A673 (cell line): ENCODE data around the gene MEIKIN. TPM values are rescaled to one million over a fixed set of nuclear protein-coding genes. Genes with fewer than 3 reads are reported as not detected.

Source experiments
- BruUV-seq: library from RNA; stranded (reverse); fragments of 400-500 nt; replicated peaks from 2 replicates; lab custom pipeline; 2021; lab: Mats Ljungman, UMichigan
- CTCF ChIA-PET: fragments of 300-600 bp; sonication (Branson Sonifier 250); formaldehyde crosslinking; loops from one replicate; lab custom pipeline; 2022; ENCODE audit warnings: antibody characterized with exemption; lab: Charles Lee
- POLR2A ChIA-PET: fragments of 300-600 bp; sonication (Branson Sonifier 250); formaldehyde crosslinking; loops from one replicate; lab custom pipeline; 2022; ENCODE audit warnings: antibody characterized with exemption; ENCODE audit not compliant: low non-redundant PET; lab: Charles Lee
- DNase-seq: peaks from one replicate; pipeline ENCODE4 v3.0.0-alpha.2; 2015; ENCODE audit warnings: low spot score
- H3K27ac ChIP-seq: fragments of 200-600 bp; sonication (generic); 2 replicates; pipeline ENCODE4 v1.5.1; 2016; ENCODE audit warnings: mixed run types, low read depth, mild to moderate bottlenecking, mixed read lengths, antibody characterized with exemption, low read length; ENCODE audit not compliant: poor library complexity, severe bottlenecking
- H3K27me3 ChIP-seq: fragments of 200-600 bp; sonication (generic); replicated peaks from 2 replicates; pipeline ENCODE4 v1.6.1; 2017; ENCODE audit warnings: mixed run types, low read depth, mild to moderate bottlenecking, mixed read lengths, antibody characterized with exemption, low read length; ENCODE audit not compliant: insufficient read depth, poor library complexity
- H3K36me3 ChIP-seq: fragments of 200-600 bp; sonication (generic); 2 replicates; pipeline ENCODE4 v1.6.1; 2016; ENCODE audit warnings: mixed run types, mild to moderate bottlenecking, mixed read lengths, antibody characterized with exemption, low read length; ENCODE audit not compliant: insufficient read depth, poor library complexity, severe bottlenecking
- H3K4me1 ChIP-seq: fragments of 200-600 bp; sonication (generic); 2 replicates; pipeline ENCODE4 v1.6.1; 2017; ENCODE audit warnings: mixed run types, mild to moderate bottlenecking, mixed read lengths, antibody characterized with exemption, low read length; ENCODE audit not compliant: insufficient read depth, poor library complexity, severe bottlenecking
- H3K4me3 ChIP-seq: fragments of 200-600 bp; sonication (generic); 2 replicates; pipeline ENCODE4 v1.5.1; 2016; ENCODE audit warnings: low read depth, mixed run types, mild to moderate bottlenecking, mixed read lengths, low read length; ENCODE audit not compliant: poor library complexity, severe bottlenecking
- H3K9me3 ChIP-seq: fragments of 200-600 bp; sonication (generic); 2 replicates; pipeline ENCODE4 v1.6.1; 2016; ENCODE audit warnings: mixed run types, low read depth, mild to moderate bottlenecking, mixed read lengths, antibody characterized with exemption, low read length; ENCODE audit not compliant: poor library complexity, severe bottlenecking
- CTCF ChIP-seq: fragments of 300-800, 200-600 bp; sonication (generic); conservative IDR thresholded peaks from 2 replicates; pipeline ENCODE4 v1.5.1; 2017; ENCODE audit warnings: low read depth, mild to moderate bottlenecking, antibody characterized with exemption, low read length, moderate library complexity, mixed read lengths
- EZH2 ChIP-seq: fragments of 200-600 bp; sonication (generic); IDR thresholded peaks from 2 replicates; pipeline ENCODE4 v1.6.1; 2017; ENCODE audit warnings: borderline replicate concordance, low read depth, mild to moderate bottlenecking, mixed read lengths, antibody characterized with exemption, low read length; ENCODE audit not compliant: poor library complexity, severe bottlenecking
- intact Hi-C: fragments of 100-400 bp; cut with micrococcal nuclease; formaldehyde crosslinking; loops from one replicate; pipeline ENCODE4 v1.10.0; 2022; ENCODE audit not compliant: unreplicated experiment
- total RNA-seq: library from RNA; stranded (reverse); gene quantifications from 2 replicates; pipeline ENCODE4 v1.2.3, GENCODE V29; 2021

Gene MEIKIN
- total RNA-seq, 1 experiment from 2014 or later, result not detected

- TF ChIP-seq EZH2, result no peak
- no peak for TF ChIP-seq CTCF
- Histone ChIP-seq H3K9me3 (no peaks in the 10 kb centered on the region), H3K27me3 (no peaks in the 10 kb centered on the region), H3K36me3 (no peaks in the 10 kb centered on the region), H3K4me3 (no peak overlapping the region), H3K27ac (no peak overlapping the region), H3K4me1 (no peaks in the 10 kb centered on the region)
- CTCF ChIA-PET, result no interaction called here
- intact Hi-C loops, result no loop called here
- no TSS peak for BruUV-seq
- POLR2A ChIA-PET, result no interaction called here
- no peak for DNase-seq
Measured at GRCh38 chr5:131789765-131790164, 155.7 kb downstream of the MEIKIN start.

- H3K36me3 ChIP-seq, result no peaks in the 10 kb centered on the region
- no TSS peak for BruUV-seq
- ChIA-PET POLR2A (no interaction called here), CTCF (no interaction called here)
- H3K9me3 ChIP-seq, result no peaks in the 10 kb centered on the region
- no peak overlapping the region for H3K4me3 ChIP-seq
- DNase-seq, result no peak
- intact Hi-C loops, result no loop called here
- H3K27me3 ChIP-seq, result no peaks in the 10 kb centered on the region
- no peak for TF ChIP-seq CTCF
- no peak for TF ChIP-seq EZH2
- peaks cover 4% of the 10 kb centered on the region for H3K4me1 ChIP-seq
- no peak overlapping the region for H3K27ac ChIP-seq
Measured at GRCh38 chr5:131787736-131788135, 157.7 kb downstream of the MEIKIN start.

GRCh38 chr5:131786900-131787692 is 158.4 kb downstream of the MEIKIN start:
- DNase-seq, result no peak
- ChIA-PET CTCF (no interaction called here), POLR2A (no interaction called here)
- Histone ChIP-seq H3K27ac (no peak overlapping the region), H3K36me3 (no peaks in the 10 kb centered on the region), H3K4me1 (peaks cover 4% of the 10 kb centered on the region), H3K4me3 (no peak overlapping the region), H3K27me3 (no peaks in the 10 kb centered on the region), H3K9me3 (no peaks in the 10 kb centered on the region)
- TF ChIP-seq CTCF (no peak), EZH2 (no peak)
- intact Hi-C loops, result no loop called here
- no TSS peak for BruUV-seq
